Activated naive CD4-positive, alpha-beta T cell treated with anti-CD3 and anti-CD28 coated beads, Interleukin-2, amount 50 U/mL, for 16 hours (primary cell): Measurements from ENCODE around the gene ARIH1.
A peak's percentile ranks its signal among the peaks of the same experiment; 100 is the strongest.
"Not testable (repeated sequence)": the region's sequence is repeated elsewhere in the genome, so short reads cannot be mapped to it uniquely, and the experiment has no call there.

ENCODE experiments used
- DNase-seq: peaks from one replicate; pipeline ENCODE4 v3.0.0-alpha.2; 2020

Gene ARIH1

DNA sequence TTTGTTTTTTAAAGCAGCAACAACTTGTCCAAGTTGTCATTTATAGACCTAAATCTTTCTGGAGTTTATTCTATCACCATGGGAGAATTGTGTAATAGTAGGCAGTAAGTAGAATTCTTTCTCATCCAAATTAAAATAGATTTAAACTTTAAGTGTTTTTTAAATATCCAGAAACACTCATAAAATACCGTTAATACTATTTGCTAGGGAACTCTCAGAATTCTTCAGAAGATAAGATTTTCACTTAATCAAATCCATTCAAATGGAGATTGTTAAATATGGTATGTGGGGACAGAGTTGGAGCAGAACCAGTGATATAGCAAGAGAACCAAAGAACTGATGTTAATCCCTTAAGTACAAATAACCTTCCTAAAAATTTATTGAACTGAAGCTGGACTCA is 71.0 kb downstream of the ARIH1 start:
- no peak for DNase-seq

GRCh38 chr15:72554471-72555425 is 80.6 kb downstream of the ARIH1 start:
- peak; percentile 21 for DNase-seq

- DNase-seq = no peak
Observed at GRCh38 chr15:72559781-72560180, 85.7 kb downstream of the ARIH1 start.

GRCh38 chr15:72560458-72560857 is 86.3 kb downstream of the ARIH1 start:
- DNase-seq = no peak

DNA sequence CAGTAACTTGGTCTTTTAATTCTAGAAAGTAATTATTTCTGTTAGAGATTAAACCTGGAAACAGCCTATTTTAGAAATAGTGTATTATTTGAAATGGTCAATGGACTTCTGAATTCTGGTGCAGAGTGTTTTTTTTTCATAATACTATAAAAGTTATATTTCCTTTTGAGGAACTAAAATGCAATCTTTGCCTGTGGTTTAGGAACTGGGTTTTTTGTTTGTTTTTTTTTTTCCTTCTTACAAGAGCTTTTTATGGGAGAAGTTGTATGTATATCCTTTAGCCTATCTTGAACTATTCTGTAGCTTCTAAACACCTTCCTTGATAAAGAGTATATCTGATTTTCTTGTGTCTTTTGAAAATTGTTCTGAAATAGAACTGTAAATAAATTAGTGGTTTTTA is 88.3 kb downstream of the ARIH1 start:
- no peak for DNase-seq

DNA sequence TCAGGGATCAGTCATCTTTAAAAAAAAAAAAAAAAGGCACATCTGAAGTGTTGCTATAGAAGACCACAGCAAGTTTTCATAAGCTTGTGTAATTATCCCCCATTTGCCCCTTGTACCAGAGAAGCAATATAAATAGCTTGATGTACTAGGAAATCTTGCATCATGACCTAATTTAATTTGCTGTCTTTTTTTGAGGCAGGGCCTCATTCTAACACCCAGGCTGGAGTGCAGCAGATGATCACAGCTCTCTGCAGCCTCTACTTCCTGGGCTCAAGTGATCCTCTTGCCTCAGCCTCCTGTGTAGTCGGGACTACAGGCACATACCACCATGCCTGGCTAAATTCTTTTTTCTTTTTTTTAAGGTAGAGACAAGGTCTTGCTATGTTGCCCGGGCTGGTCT is 88.7 kb downstream of the ARIH1 start:
- DNase-seq = no peak

DNA sequence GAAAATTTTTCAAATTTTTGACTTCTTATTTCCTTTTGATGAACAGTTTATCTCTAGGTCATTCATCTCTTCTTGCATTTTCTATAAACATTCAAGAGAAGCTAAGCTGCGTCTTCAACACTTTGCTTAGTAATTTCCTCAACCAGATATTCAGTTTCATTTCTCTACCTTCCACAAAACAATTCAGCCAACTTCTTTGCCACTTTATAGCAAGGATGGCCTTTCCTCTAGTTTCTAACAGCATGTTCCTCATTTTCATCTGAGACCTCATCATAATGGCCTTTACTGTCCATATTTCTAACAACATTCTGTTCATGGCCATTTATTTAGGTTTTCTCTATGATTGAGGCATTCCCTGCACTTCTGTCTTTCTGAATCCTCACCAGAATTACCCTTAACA is 90.0 kb downstream of the ARIH1 start:
- DNase-seq = no peak

- DNase-seq = no peak
Observed at GRCh38 chr15:72566973-72567372, 92.8 kb downstream of the ARIH1 start.

GRCh38 chr15:72570059-72570458 is 95.9 kb downstream of the ARIH1 start:
- DNase-seq = no peak

GRCh38 chr15:72579814-72580213 is 105.7 kb downstream of the ARIH1 start:
- DNase-seq = no peak

- no peak for DNase-seq
Observed at GRCh38 chr15:72584006-72584405, 109.9 kb downstream of the ARIH1 start.

- DNase-seq = no peak
Observed at GRCh38 chr15:72585025-72585424, 110.9 kb downstream of the ARIH1 start.

DNA sequence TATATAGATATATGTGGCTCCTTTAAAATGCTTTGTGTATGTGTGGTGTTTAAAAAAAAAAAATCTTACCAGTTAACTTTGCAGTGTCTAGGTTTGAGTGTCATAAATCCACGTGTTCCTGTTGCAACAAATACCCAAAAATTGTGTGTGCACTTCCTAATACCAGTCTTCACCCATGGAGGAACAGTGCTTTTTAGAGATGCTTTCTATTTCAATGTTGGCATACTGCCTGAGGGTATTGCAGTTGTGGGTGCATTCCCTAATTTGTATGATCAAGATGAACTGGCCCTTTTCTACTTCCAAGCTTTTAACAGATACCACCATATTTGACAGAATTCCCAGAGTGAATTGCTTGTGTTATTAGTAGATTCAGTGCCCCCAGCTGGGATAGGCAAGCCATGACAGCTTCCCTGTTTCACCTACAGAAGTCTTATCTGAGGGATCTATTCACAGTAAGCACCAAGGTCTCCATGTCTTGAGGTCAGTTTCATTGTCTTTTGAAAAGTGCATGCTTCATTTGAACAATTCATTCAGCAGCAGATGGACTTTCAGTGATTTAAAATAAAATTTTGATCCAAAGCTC is 111.4 kb downstream of the ARIH1 start:
- DNase-seq = no peak

DNA sequence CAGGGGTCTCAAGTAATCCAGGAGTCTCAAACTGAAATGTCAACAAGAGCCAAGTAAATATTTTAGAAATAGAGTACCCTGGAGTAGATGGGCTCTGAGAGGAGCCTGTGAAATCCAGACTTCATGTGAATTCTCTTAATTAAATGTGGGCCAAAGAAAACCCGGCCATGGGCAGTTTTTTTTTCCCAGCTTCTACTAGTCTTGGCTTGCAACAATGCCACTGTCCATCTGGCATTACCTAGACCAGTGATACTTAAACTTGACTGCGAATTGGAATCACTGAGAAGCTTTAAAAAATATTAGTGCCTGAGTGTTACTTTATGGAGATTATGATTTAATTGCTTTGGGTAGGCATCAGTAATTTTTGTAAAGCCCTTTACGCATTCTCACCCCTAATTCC is 114.0 kb downstream of the ARIH1 start:
- DNase-seq = no peak

DNA sequence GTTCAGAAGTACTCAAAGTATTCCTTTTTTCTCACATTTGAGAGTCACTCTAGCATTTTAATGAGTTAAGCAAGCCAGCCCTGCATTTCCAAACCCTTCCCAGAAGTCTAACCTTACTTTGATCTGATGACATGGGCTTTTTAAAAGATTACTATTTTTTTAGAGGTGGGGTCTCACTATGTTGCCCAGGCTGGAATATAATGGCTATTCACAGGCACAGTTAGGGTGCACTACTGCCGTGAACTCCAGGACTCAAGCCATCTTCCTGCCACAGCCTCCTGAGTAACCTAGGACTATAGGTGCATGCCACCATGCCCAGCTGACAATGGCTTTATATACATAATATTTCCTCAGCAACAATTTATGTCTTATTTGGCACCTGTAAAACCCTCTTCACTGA is 116.3 kb downstream of the ARIH1 start:
- no peak for DNase-seq

DNA sequence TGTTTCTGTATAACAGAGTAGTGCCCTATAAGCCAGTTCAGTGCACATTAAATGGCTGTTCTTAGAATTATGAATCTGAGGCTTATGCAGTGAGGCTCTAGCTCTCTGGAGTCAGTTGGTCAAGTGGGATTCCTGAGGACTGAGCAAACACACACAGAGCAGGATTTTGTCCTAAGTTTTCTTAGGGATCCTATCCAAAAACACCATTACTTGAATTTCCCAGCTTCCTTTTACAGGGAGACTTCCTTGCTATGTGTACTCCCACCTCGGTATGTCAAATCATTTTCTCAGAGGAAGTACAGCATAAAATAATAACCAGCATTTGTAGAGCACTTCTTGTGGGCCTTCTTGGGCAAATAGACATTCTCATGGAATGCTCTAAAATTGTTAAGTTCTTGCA is 117.2 kb downstream of the ARIH1 start:
- DNase-seq = no peak

DNA sequence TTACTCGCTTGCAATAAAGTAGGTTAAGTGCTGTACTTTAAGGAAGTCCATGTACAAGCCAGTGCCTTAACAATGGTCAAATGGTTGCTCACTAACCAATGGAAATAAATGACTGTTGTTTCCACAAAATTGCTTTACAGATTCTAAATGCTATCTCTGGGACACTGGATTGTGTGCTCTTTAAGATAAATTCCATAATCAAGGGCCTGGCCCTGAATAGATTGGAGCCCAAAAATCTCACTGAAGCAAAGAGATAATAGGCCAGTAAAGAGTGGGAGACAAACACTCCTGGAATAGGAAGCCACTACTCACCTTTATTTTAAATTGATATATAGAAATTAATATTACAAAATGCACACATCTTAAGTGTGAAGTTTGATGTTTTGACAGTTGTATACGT is 118.0 kb downstream of the ARIH1 start:
- no peak for DNase-seq

- DNase-seq = no peak
Observed at GRCh38 chr15:72592676-72593075, 118.5 kb downstream of the ARIH1 start.

DNA sequence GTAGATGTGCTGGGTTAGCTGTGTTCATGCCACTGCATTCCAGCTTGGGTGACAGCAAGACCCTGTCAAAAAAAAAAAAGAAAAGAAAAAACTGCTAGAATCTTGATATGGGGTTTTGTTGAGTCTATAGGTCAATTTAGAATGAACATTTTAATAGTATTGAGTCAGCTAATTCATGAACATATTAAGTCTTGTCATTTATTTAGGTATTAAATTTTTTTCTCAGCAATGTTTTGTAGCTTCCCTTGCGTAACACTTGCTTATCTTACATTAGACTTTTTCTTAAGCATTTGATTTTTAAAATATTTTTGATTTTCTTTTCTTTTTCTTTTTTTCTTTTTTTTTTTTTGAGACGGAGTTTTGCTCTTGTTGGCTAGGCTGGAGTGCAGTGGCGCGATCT is 119.7 kb downstream of the ARIH1 start:
- DNase-seq = no peak

GRCh38 chr15:72599855-72600464 is 125.8 kb downstream of the ARIH1 start:
- DNase-seq = no peak

DNA sequence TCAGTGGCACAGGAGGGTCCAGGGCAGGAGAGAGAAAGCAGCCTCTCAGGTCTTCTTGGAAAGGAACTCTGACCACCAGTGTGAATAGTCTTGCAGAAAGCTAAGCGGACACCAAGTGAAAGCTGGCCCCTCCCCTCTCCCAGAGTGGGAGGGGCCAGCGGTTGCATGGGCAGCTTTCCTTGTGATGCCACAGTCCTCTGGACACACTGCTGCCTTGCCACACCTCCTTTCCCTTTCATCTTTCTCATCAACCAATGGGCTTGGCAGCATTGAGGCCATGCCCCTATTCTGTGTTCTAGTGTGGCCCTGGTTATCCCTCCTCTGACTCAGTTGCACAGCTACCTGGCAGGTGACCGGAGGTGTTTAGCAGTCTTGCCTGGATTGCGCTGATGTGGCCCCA is 130.7 kb downstream of the ARIH1 start:
- no peak for DNase-seq

DNA sequence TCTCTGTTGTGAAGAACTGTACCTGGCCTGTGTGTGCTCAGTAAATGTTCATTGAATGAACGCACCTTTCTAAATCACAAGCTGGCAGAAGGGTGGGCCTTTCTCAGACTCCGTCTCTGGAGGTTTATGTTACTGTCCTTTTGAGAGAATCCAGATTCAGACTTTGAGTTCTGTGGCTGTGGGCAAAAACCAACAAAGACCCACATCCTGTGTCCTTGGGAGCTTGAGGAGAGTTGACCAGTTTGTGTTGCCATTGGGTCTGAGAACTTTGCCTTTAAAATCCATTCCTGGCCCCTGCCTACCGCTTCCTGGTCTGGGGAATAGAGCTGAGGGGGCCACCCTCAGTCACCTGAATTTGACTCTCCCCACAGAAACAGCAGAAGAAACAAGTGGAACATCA is 134.0 kb downstream of the ARIH1 start:
- DNase-seq = not testable (repeated sequence)

DNA sequence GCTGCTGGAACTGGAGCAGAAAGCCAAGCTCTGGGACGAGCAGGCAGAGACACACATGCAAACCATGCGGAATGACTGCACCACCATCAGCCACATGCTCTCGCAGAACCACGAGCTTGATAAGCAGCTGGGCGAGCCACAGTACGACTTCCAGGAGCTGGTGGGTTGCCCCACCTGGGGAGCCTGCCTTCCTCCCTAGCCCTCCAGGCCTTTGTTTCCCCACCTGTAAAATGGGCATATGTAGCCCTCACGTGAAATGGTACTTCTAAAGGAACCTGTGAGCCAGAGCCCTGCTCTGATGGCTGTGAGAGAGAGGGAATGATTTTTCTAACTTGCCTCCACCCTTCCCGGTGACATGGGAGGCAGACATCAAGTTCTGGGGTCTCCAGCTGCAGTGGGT is 135.7 kb downstream of the ARIH1 start:
- no peak for DNase-seq

DNA sequence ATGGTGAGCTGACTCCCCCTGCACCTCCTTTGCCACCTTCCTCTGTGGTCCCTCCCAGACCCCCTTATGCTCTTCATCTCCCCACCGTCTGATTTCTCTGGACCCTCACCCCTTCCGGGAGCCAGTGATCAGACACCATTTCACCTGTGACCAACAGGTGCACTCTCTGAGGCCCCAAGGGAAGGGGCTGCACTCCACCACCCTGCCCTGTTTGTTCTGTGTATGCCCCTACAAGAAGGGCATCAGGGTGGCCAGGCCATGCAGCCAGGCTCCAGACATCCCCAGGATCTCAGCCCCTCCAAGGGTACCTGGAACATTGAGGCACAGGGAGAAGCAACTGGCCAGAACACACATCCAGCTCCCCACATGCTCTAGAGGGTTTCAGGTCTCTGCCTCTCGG is 138.2 kb downstream of the ARIH1 start:
- DNase-seq = not testable (repeated sequence)
